HG03066 (cell line): ENCODE results near the gene SLC6A3.
A peak's percentile ranks its signal among the peaks of the same experiment; 100 is the strongest.

Experiments used
- ATAC-seq: cut with Tn5 transposase; IDR thresholded peaks from one replicate; pipeline ENCODE4 v1.9.1; 2021; ENCODE audit warnings: low read depth; ENCODE audit not compliant: unreplicated experiment

SLC6A3 gene

DNA sequence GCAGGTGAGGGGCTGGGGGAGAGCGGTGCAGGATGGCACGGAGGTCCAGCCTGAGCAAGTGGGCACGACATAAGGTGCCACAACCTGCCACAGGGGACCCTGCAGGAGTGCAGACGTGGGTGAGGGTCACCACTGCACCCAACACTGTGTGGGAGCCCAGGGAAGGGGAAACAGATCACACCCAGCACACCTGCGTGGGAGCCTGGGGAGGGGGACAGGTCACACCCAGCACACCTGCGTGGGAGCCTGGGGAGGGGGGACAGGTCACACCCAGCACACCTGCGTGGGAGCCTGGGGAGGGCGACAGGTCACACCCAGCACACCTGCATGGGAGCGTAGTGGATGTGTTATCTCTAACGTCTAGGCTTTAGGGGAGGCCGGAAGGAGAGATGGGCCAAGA lies 53.0 kb downstream of the SLC6A3 start:
- no peak for ATAC-seq

DNA sequence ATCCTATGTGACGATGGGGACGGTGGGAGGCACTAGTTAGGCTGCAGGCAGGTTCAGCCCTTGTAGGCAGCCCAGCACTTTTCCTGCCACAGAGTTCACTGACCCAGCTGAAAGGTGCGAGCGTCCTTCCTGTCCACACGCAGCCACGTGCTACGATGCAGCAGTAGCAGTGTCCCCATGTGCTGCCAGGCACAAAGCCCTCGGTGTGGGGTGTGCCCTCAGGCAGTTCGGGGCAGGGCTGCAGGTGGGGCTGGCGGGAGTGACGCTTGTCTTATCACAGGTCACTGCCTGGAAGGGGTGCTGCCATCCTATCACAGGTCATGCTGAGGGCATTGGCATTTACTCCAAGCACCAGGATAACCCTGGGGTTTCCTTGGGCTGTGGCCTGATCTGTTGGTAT lies 53.5 kb downstream of the SLC6A3 start:
- ATAC-seq: no peak

DNA sequence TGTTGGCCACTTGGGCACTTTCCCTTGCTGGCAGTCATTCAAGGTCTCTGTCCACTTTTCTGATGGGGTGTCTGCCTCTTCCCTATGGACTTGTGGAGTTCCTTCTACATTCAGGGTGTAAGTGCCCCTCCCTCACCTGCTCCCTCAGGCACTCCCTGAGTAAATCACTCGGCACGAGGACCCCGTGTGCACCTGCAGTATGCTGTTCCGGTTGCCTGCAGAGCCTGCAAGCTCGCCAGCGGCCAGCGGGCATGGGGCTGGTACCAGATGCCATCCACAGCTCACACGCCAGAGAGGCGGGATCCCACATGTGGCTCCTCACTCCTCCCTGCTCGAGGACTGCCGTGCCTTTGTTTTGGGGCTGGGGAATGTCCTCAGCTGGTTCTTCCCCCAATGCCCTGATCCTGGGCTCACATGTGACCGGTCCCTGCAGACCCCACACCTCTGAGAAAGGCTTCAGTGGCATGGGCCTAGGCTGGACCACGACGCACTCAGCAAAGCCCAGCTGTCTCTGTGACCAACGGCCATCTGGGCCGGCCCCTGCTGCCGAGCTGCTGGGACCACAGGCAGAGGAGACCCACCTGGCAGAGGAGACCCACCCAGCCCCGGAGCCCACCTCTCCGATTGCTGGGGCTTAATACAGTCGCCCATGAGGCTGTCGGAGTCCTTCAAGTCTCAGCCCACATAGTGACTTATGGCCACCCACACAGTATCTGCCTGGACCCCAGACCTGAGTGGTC lies 54.2 kb downstream of the SLC6A3 start:
- no peak for ATAC-seq

DNA sequence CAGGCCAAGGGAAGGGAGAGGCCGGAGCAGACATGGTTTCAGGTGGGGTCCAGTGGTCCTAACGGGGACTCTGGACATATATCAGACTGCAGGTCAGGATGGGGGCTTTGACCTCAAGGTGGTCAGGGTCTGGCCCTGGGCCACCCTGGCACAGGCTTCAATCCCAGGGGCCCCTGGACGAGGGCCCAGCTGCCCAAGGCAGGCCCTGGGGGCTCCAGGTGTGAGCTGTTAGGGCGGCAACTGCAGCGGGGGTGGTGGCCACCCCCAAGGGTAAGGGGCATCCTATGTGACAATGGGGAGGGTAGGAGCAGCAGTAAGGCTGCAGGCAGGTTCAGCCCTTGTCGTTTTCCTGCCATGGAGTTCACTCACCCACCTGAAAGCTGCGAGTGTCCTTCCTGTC lies 54.9 kb downstream of the SLC6A3 start:
- ATAC-seq: no peak

DNA sequence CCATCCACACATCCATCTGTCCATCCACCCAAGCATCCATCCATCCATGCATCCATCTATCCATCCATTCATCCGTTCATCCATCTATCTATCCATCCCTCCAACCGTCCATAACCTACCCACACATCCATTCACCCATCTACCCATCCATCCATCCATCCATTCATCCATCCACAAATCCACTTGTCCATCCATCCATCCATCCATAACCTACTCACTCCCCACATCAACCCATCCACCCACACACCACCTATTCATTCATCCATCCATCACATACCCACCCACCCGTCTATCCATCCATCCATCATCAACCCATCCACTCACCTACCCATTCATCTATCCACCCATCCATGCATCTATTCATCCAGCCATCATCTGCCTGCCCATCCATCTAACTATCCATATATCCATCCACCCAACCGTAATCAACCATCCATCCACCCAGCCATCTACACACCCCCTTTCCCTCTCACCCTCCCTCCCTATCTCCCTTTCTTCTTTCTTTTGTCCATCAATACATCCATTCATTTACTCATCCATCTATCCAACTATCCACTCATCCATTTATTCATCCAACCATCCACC lies 56.8 kb downstream of the SLC6A3 start:
- ATAC-seq: no peak

DNA sequence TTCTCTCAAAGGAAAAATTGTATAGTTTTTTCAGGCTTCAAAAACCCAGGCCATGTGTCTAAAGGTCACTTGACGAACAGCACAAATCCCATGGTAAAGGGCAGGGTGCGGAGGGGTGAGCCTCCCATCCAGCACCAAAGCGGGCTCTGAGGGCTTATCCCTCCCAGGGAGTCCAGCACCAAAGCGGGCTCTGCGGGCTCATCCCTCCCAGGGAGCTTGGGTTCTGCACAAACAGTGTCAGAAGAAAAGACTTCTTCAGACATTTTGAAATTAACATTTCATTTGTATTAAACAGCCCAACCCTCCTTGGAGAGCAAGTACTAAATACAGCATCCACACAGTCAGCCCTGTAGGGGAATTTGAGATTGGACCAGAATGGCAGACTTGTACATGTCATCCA lies 57.4 kb downstream of the SLC6A3 start:
- no peak for ATAC-seq

DNA sequence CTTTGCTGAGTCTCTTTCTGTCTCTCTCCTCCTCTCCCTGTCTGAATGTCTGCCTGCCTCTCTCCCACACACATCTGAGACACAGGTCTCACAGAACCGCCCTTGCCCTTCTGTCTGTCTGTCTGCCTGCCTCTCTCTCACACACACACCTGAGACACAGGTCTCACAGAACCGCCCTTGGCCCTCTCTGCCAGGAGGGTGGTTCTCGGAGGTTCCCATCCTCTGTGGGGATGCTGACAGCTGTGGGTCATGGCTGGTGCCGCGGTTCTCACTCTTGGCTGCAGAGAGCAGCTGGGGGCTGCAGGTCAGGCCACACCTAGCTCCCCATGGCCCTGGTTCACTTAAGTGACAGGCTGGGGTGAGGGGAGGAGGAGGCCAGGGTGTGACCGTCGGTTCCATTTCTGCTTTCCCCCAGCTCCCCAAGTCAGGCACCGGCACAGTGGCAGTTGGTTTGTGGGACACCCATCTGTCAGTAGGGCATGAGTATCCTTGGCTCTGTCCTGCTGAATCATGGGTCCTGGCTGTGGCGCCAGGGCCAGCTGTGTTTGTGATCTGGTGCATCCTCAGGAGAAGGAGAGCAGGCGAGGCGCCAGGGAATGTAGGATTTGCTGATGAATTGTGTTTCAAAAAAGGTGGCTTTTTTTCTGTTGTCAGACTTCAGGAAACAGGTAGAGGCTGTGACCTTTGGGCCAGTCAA lies 58.0 kb downstream of the SLC6A3 start:
- no peak for ATAC-seq

DNA sequence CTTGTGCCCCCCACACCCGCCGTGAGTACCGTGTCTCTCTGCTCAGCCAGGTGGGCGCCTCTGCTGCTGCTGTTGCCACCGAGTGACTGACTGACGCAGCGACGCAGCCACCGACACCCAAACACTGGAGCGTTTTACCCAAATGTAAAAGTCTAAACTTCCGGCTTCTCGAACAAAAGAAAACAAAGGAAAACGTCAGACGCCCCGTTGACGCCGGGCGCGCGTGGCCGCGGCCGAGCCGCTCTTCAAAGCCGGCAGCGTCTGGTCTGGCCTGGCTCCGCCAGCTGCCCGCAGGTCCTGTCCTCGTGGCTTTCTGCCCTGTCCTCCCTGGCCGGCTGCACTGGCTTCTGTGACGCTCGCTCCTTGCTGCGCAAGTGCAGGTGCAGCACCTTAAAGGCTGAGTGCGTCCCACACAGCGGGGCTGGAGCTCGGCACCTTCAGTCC lies 58.9 kb downstream of the SLC6A3 start:
- peak; percentile 47 for ATAC-seq

DNA sequence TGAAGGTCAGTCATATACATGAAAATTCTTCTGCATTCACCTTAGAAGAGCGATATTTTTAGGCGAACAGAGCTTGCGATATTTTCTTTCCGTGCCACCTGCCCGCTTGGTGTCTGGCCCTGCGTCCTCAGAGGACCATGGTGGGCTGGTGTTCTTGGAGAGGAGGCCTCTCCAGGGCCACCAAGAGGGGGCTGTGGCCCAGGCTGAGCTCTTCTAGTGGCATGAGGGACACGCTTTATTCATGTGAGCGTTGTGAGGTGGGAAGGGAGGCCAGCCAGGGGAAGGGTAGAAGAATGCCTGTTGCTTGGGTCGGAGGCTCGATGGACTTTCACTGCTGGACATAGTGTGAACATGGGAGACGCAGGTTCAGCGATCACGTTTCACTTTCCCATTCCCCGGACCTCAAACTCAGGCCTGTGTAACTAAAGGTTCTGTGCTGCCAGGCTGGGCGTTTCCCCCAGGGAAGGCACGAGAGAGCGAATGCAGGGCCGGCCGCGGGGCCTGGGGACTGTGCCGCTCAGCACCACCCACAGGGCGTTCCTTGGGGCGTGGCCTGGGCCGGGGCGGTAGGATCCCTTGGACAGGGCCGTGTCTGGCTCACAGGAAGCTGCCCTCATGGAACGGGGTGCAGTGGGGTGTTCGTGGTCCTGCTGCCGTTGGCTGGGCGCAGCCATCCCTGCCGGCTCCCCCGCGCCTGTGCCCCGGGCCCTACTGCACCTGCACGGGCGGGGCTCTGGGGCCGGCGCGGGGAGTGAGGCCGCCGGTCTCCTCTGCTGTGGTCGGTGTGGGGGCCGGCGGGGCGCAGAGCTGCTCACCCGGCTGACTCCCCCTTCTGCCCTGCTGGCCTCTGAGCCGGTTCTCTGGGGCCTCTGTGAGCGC lies 59.6 kb downstream of the SLC6A3 start:
- ATAC-seq: peak; percentile 85

DNA sequence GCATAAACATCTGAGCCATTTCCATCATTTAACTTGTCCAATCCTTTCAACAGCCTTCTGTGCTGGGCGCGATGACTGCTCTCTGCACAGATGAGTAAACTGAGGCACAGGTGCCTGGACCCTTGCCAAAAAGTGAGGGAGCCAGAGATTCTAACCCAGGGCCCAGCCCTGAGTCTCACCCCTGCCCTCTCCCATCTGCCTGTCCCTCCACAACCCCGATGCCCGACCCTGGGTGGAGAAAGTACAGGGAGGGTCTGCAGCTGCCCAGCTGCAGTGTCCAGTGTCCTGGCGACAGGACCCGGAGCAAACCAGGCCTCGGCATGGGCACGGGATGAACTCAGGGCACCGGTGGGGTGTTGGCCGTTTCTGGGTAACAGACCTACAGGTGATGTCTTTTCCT lies 60.7 kb downstream of the SLC6A3 start:
- no peak for ATAC-seq

DNA sequence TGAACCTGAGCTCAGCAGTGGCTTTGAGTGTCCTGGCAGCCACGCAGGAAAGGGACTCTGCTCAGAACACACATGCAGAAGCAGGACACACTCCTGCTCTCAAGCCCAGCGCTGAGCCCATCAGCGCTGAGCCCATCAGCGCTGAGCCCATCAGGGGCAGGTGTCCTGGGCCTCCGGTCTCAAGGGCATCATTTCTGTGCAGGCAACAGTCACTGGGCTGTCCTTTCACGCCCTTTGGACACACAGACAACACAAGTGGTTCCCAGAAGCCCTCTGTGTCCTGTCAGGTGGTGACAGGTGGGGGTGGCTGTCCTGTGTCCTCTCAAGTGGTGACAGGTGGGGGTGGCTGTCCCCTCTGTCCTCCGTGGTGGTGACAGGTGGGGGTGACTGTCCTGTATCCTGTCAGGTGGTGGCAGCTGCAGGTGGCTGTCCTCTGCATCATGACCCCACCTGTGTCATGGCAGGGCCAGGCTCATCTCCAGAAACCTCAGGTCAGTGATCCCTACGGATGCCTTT lies 61.3 kb downstream of the SLC6A3 start:
- ATAC-seq: no peak

DNA sequence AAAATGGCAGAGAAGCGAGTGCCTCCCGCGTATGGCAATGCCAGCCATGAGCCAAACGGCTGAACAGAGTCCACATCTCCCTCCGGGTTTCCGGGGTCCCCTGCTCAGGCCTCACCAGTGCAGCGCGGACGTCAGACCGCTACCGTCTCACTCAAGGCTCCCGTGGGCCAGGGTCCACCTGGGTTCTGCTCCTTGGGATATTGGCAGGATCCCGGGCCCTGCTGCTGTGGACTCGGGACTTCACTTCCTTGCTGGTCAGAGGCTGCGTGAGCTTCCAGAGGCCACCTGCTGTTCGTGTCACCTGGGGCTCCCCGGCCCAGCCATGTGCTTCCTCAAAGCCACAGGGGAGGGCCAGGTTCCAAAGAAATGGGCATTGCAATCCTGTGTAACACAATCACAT lies 61.9 kb downstream of the SLC6A3 start:
- ATAC-seq: no peak

DNA sequence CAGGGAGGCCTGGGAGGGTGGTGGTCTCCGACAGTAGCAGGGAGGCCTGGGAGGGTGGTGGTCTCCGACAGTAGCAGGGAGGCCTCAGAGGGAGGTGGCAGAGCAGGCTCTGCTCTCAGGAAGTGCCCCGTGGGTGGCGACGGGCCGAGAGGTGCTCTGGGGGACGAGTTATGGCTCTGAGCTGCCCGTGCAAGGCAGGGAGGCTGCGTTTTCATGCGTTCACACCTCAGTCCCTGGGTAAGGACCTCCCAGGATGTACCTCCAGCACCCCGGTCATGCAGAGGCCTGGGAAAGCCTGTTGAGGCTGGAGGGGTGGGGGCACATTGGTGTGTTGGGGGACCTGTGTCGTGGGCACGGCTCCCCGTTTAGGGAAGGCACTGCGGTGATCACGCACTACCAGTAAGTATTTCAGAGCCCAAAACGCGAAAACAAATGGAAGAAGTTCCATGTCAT lies 63.0 kb downstream of the SLC6A3 start:
- ATAC-seq: no peak

DNA sequence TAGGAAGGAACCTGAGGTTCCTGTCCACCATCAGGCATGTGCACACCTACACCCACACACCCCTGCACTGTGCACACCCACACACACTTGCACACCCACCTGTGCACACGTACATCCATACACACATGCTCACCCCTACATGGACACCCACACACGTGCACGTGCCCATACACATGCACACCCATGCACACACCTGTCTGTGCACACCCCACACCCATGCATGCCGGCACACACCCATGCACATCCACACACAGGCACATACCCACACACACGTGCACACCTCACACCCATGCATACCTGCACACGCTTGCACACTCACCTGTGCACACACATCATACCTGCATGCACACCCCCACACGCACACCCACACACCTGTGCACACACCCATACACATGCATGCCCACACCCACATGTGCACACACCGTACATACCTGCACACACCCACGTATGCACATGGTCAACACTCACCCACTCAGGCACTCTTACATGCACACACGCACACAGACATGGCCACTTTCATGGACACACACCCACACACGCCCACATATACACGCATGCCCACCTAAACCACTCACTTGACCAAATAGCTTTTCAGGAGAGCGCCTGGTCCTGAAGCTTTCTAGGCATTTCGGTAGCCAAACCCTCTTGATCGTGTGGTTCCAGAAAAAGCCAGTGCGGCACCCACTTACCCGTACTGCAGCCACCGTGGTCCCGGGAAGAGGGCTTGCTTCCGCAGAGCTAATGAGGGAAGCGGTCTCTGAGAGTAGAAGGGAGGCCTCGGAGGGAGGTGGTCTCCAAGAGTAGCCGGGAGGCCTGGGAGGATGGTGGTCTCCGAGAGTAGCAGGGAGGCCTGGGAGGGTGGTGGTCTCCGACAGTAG lies 63.6 kb downstream of the SLC6A3 start:
- ATAC-seq: no peak

DNA sequence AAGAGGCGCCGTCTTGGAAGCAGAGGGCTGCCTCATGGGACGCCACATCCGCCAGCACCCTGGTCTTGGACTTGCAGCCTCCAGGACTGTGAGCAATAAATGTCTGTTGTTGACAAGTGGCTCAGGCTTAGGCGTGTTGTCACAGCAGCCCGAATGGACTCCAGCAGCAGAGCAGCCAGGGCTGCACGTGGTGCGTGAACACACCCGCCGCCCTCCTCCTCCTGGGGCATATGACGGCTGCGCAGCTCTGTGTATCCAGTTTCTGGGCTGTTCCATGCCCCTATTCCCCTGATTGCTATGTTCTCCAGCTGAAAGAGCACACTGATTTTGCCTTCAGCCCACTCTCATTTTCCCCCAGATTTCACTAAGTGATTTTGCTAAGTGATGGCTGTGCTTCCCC lies 64.3 kb downstream of the SLC6A3 start:
- no peak for ATAC-seq

DNA sequence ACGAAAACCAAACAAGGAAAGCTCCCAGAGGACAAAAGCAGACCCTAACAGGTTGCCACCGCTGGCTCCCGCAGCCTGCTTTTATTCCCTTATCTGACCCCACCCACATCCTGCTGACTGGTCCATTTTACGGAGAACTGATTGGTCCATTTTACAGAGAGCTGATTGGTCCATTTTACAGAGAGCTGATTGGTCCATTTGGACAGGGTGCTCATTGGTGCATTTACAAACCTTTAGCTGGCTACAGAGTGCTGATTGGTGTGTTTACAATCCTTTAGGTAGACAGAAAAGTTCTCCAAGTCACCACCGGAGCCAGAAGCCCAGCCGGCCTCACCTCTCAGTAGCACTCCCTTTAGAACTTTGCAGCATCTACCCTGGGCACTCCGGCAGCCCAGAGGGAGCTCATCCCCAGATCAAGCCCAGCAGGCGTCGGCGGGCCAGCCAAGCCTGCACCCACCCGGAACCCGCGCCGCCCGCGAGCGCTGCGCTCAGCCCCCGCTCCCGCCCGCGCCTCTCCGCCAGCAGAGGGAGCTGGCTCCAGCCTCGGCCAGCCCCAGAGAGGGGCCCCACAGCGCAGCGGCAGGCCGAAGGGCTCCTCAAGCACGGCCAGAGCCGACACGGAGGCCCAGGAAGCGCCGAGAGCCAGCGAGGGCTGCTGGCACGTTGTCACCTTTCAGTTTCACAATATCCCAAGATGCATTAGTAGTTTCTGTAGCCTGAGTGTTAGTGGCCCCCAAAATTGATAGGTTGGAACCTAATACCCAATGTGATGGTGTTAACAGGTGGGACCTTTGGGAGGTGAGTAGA lies 65.0 kb downstream of the SLC6A3 start:
- peak; percentile 75 for ATAC-seq

DNA sequence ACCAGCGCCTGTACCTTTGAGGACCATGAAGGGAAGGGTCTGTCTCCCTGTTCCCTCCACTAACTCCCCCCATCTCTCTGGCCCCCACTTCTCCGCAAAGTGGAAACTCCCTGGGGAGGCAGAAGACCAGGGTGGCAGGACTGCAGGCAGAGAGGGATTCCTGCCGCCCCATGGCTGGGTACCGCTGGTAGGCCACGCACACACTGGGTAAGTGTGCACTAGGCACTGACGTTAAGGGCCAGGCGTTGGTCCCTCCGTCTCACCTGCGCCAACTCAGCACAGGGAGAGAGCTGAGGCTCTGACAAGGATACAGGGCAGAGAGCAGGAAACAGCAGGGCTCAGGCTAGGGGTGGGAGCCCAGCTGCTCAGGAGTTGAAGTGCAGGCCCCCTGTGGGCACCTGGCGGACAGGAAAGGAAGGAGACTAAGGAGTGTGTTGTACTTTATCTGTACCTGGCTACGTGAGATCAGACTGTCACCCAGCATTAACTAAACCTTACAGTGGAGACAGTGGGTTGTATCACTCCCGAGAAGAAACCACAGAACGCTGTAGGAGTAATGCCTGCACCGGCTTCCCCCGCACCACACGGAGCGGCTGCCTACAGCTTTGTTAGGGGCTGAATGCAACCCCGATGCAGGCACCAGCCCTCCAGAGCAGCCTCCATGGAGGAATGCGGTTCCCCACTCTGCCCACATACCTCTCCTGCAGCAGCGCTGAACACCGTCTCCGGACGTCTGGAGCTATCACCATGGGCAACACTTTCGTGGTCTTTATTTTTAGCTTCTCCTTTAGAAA lies 66.2 kb downstream of the SLC6A3 start:
- ATAC-seq: no peak

DNA sequence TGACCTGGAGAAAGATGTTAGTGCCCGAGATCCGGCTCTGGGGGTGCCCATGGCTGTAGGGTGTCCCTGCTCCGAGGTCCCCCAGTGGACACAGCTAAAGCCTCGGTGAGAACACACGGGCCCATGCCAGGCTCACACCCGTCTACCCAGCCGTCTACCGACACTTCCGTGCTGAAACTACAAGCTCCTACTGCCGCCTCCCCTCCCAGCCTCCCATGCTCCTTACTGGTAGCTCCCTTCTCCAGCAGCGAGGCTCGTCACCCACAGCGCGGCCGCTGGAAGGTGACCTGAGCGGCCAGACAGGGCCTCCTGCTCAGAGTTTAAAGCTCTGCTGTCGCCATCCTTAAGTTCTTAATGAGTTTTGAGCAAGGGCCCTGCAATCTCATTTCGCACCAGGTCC lies 67.1 kb downstream of the SLC6A3 start:
- no peak for ATAC-seq
